HG02763 (cell line): ENCODE data around the gene PPEF1.
"Not testable (repeated sequence)": the region's sequence is repeated elsewhere in the genome, so short reads cannot be mapped to it uniquely, and the experiment has no call there.

ENCODE experiments used
- ATAC-seq: cut with Tn5 transposase; IDR thresholded peaks from one replicate; pipeline ENCODE4 v1.9.1; 2021; ENCODE audit warnings: mild to moderate bottlenecking, moderate library complexity; ENCODE audit not compliant: unreplicated experiment

The PPEF1 gene

GRCh38 chrX:18701621-18702361 lies 5.7 kb upstream of the PPEF1 start:
- no peak for ATAC-seq

- ATAC-seq: no peak
Measured at GRCh38 chrX:18702362-18703195, 4.9 kb upstream of the PPEF1 start.

GRCh38 chrX:18709833-18710232 lies 2.4 kb downstream of the PPEF1 start:
- no peak for ATAC-seq

GRCh38 chrX:18714910-18715309 lies 7.5 kb downstream of the PPEF1 start:
- ATAC-seq: no peak

- ATAC-seq: no peak
Measured at GRCh38 chrX:18719852-18720251, 12.4 kb downstream of the PPEF1 start.

- no peak for ATAC-seq
Measured at GRCh38 chrX:18721683-18722499, 14.4 kb downstream of the PPEF1 start.

GRCh38 chrX:18722500-18723071 lies 15.1 kb downstream of the PPEF1 start:
- no peak for ATAC-seq

GRCh38 chrX:18725310-18725943 lies 18.0 kb downstream of the PPEF1 start:
- ATAC-seq: no peak

GRCh38 chrX:18733287-18733686 lies 25.8 kb downstream of the PPEF1 start:
- no peak for ATAC-seq

- not testable (repeated sequence) for ATAC-seq
Measured at GRCh38 chrX:18739609-18740008, 32.2 kb downstream of the PPEF1 start.

- ATAC-seq: no peak
Measured at GRCh38 chrX:18748499-18748898, 41.1 kb downstream of the PPEF1 start.

GRCh38 chrX:18753631-18754030 lies 46.2 kb downstream of the PPEF1 start:
- ATAC-seq: no peak

- no peak for ATAC-seq
Measured at GRCh38 chrX:18755651-18756050, 48.2 kb downstream of the PPEF1 start.

GRCh38 chrX:18757956-18758932 lies 50.8 kb downstream of the PPEF1 start:
- ATAC-seq: no peak

- no peak for ATAC-seq
Measured at GRCh38 chrX:18761750-18762149, 54.3 kb downstream of the PPEF1 start.

- not testable (repeated sequence) for ATAC-seq
Measured at GRCh38 chrX:18763106-18763505, 55.7 kb downstream of the PPEF1 start.

GRCh38 chrX:18769364-18769763 lies 61.9 kb downstream of the PPEF1 start:
- ATAC-seq: no peak

- no peak for ATAC-seq
Measured at GRCh38 chrX:18769812-18770573, 62.5 kb downstream of the PPEF1 start.

GRCh38 chrX:18789916-18790315 lies 82.5 kb downstream of the PPEF1 start:
- no peak for ATAC-seq
